Measurements from ENCODE around the gene PNPLA7.
"Not testable (repeated sequence)": the region's sequence is repeated elsewhere in the genome, so short reads cannot be mapped to it uniquely, and the experiment has no call there.

Gene PNPLA7

DNA sequence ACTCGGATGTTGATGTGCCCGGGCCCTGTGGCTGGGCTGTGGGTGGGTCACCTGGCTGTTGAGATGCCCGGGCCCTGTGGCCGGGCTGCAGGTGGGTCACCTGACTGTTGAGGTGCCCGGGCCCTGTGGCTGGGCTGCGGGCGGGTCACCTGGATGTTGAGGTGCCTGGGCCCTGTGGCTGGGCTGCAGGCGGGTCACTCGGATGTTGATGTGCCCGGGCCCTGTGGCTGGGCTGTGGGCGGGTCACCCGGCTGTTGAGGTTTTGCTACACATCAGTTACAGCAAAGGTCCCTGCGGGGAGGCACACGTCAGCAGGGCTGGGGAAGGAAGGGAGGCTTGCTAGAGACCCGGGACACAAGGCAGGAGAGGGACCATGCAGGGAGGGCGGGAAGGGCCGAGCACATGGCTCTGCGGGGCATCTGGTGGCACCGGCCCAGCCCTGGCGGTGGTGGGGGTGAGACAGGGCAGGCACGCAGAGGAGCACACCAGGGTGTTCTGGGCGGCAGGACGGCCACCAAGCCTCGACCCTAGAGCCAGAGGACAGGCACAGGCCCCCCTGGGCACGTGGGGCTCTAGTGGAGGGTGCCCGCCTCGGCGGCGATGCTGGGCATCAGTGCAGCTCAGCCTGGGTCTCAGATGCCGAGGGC lies 35.4 kb downstream of the PNPLA7 start:
- Histone ChIP-seq H3K4me2 (ENCODE audit: low read length) (no peak overlapping the region), H3K18ac (ENCODE audit: low read length) (no peak overlapping the region), H2BK5ac (ENCODE audit: low read length) (no peak overlapping the region), H2BK15ac (replicated peaks; ENCODE audit: low read depth) (no peak overlapping the region), H3K4ac (ENCODE audit: low read depth, low read length) (no peak overlapping the region), H3K9ac (ENCODE audit: low read length) (no peak overlapping the region), H2BK120ac (ENCODE audit: low read depth, low read length) (no peak overlapping the region), H3K4me1 (ENCODE audit: control insufficient read depth, low read depth, low read length) (no peaks in the 10 kb centered on the region), H3K79me1 (ENCODE audit: low read length) (no peaks in the 10 kb centered on the region), H3K56ac (ENCODE audit: low read length) (no peak overlapping the region), H3K27me3 (ENCODE audit: insufficient read depth, low read length, poor library complexity) (no peaks in the 10 kb centered on the region), H4K8ac (ENCODE audit: low read depth, low read length) (no peak overlapping the region), H3K4me3 (ENCODE audit: low read length) (no peak overlapping the region), H3K36me3 (ENCODE audit: control insufficient read depth, insufficient read depth, low read length) (no peaks in the 10 kb centered on the region), H2AK5ac (ENCODE audit: low read length) (no peak overlapping the region), H3K23ac (ENCODE audit: low read length) (no peak overlapping the region), H3K27ac (ENCODE audit: low read depth, low read length) (no peak overlapping the region), H4K5ac (ENCODE audit: low read length) (no peak overlapping the region), H3K79me2 (ENCODE audit: control insufficient read depth, insufficient read depth, low read length) (no peaks in the 10 kb centered on the region)
- DNase-seq: no peak
- WGBS (ENCODE audit: extremely low coverage, insufficient coverage, low lambda C conversion rate): no CpG with 5 or more reads among the region's 30 CpGs

DNA sequence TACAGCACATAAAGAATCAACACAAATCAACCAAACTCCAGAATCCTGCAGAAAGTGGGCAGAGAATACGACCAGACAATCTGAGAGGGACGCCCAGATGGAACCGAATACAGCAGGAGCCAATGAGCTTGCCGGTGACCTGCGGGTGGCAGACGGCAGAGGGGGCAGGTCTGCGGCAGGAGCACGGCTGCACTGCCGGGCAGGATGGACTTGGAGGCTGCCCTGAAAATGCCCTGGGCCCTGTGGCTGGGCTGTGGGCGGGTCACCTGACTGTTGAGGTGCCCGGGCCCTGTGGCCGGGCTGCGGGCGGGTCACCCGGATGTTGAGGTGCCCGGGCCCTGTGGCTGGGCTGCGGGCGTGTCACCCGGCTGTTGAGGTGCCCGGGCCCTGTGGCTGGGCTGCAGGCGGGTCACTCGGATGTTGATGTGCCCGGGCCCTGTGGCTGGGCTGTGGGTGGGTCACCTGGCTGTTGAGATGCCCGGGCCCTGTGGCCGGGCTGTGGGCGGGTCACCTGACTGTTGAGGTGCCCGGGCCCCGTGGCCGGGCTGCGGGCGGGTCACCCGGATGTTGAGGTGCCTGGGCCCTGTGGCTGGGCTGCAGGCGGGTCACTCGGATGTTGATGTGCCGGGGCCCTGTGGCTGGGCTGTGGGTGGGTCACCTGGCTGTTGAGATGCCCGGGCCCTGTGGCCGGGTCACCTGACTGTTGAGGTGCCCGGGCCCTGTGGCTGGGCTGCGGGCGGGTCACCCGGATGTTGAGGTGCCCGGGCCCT lies 36.2 kb downstream of the PNPLA7 start:
- not testable (repeated sequence) for H3K27ac ChIP-seq (ENCODE audit: low read depth, low read length); H3K36me3 ChIP-seq (ENCODE audit: control insufficient read depth, insufficient read depth, low read length); H3K79me1 ChIP-seq (ENCODE audit: low read length); H2BK120ac ChIP-seq (ENCODE audit: low read depth, low read length); H3K4me1 ChIP-seq (ENCODE audit: control insufficient read depth, low read depth, low read length); H3K27me3 ChIP-seq (ENCODE audit: insufficient read depth, low read length, poor library complexity); H3K4me3 ChIP-seq (ENCODE audit: low read length); H3K79me2 ChIP-seq (ENCODE audit: control insufficient read depth, insufficient read depth, low read length); DNase-seq; H3K23ac ChIP-seq (ENCODE audit: low read length); H3K4me2 ChIP-seq (ENCODE audit: low read length); H2AK5ac ChIP-seq (ENCODE audit: low read length); H3K9ac ChIP-seq (ENCODE audit: low read length); H3K56ac ChIP-seq (ENCODE audit: low read length); H4K8ac ChIP-seq (ENCODE audit: low read depth, low read length); H3K18ac ChIP-seq (ENCODE audit: low read length); H2BK15ac ChIP-seq (replicated peaks; ENCODE audit: low read depth); H2BK5ac ChIP-seq (ENCODE audit: low read length); H3K4ac ChIP-seq (ENCODE audit: low read depth, low read length); H4K5ac ChIP-seq (ENCODE audit: low read length)
- WGBS (ENCODE audit: extremely low coverage, insufficient coverage, low lambda C conversion rate): no CpG with 5 or more reads among the region's 42 CpGs

GRCh38 chr9:137513136-137513535 lies 37.1 kb downstream of the PNPLA7 start:
- H2AK5ac ChIP-seq (ENCODE audit: low read length); H3K9ac ChIP-seq (ENCODE audit: low read length); H3K27me3 ChIP-seq (ENCODE audit: insufficient read depth, low read length, poor library complexity); H2BK120ac ChIP-seq (ENCODE audit: low read depth, low read length); H3K4me2 ChIP-seq (ENCODE audit: low read length); H3K4me1 ChIP-seq (ENCODE audit: control insufficient read depth, low read depth, low read length); H3K79me1 ChIP-seq (ENCODE audit: low read length); H3K27ac ChIP-seq (ENCODE audit: low read depth, low read length); H4K8ac ChIP-seq (ENCODE audit: low read depth, low read length); H3K23ac ChIP-seq (ENCODE audit: low read length); H3K18ac ChIP-seq (ENCODE audit: low read length); H3K4ac ChIP-seq (ENCODE audit: low read depth, low read length); H2BK5ac ChIP-seq (ENCODE audit: low read length); H3K36me3 ChIP-seq (ENCODE audit: control insufficient read depth, insufficient read depth, low read length); H3K79me2 ChIP-seq (ENCODE audit: control insufficient read depth, insufficient read depth, low read length); H3K56ac ChIP-seq (ENCODE audit: low read length); DNase-seq; H3K4me3 ChIP-seq (ENCODE audit: low read length); H2BK15ac ChIP-seq (replicated peaks; ENCODE audit: low read depth); H4K5ac ChIP-seq (ENCODE audit: low read length): not testable (repeated sequence)
- WGBS (ENCODE audit: extremely low coverage, insufficient coverage, low lambda C conversion rate): no CpG with 5 or more reads among the region's 5 CpGs

DNA sequence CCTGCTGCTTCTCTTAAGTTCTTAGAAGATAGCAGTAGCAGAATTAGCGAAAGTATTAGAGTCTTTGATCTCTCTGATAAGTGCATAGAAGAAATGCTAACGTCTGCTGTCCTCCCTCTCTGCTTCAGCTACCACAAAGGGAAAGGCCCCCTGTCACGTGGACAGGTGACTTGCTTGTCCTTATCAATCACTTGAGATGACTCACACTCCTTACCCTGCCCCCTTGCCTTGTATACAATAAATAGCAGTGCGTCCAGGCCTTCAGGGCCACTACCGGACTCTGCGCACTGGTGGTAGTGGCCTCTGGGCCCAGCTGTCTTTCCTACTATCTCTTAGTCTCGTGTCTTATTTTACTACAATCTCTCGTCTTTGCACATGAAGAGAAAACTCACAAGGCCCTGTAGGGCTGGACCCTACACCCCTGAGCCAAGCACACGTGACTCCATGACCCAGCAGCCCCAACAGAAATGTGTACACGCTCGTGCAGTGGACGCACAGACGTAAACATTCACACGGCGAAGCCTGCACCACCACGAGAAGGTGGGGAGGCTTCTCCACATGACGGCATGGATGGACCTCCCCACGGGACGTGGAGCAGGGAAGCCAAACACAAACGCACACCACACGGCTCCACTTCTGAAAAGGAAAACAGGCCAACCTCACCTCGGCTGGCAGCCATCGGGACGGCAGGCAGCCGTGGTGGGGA lies 38.3 kb downstream of the PNPLA7 start:
- no peak overlapping the region for H3K9ac ChIP-seq (ENCODE audit: low read length)
- no peak overlapping the region for H3K4me2 ChIP-seq (ENCODE audit: low read length)
- no peak overlapping the region for H4K8ac ChIP-seq (ENCODE audit: low read depth, low read length)
- H2BK5ac ChIP-seq (ENCODE audit: low read length): no peak overlapping the region
- no peak overlapping the region for H2AK5ac ChIP-seq (ENCODE audit: low read length)
- no peak overlapping the region for H3K4me3 ChIP-seq (ENCODE audit: low read length)
- no peak overlapping the region for H4K5ac ChIP-seq (ENCODE audit: low read length)
- H2BK120ac ChIP-seq (ENCODE audit: low read depth, low read length): no peak overlapping the region
- H2BK15ac ChIP-seq (replicated peaks; ENCODE audit: low read depth): no peak overlapping the region
- no peak for DNase-seq
- no peak overlapping the region for H3K27ac ChIP-seq (ENCODE audit: low read depth, low read length)
- H3K23ac ChIP-seq (ENCODE audit: low read length): no peak overlapping the region
- WGBS (ENCODE audit: extremely low coverage, insufficient coverage, low lambda C conversion rate): no CpG with 5 or more reads among the region's 25 CpGs
- no peaks in the 10 kb centered on the region for H3K4me1 ChIP-seq (ENCODE audit: control insufficient read depth, low read depth, low read length)
- no peaks in the 10 kb centered on the region for H3K79me2 ChIP-seq (ENCODE audit: control insufficient read depth, insufficient read depth, low read length)
- H3K18ac ChIP-seq (ENCODE audit: low read length): no peak overlapping the region
- no peaks in the 10 kb centered on the region for H3K36me3 ChIP-seq (ENCODE audit: control insufficient read depth, insufficient read depth, low read length)
- no peaks in the 10 kb centered on the region for H3K27me3 ChIP-seq (ENCODE audit: insufficient read depth, low read length, poor library complexity)
- no peaks in the 10 kb centered on the region for H3K79me1 ChIP-seq (ENCODE audit: low read length)
- no peak overlapping the region for H3K4ac ChIP-seq (ENCODE audit: low read depth, low read length)
- no peak overlapping the region for H3K56ac ChIP-seq (ENCODE audit: low read length)

- H3K79me1 ChIP-seq (ENCODE audit: low read length); H4K8ac ChIP-seq (ENCODE audit: low read depth, low read length); H3K27ac ChIP-seq (ENCODE audit: low read depth, low read length); H3K23ac ChIP-seq (ENCODE audit: low read length); H3K4ac ChIP-seq (ENCODE audit: low read depth, low read length); H3K18ac ChIP-seq (ENCODE audit: low read length); H4K5ac ChIP-seq (ENCODE audit: low read length); H3K79me2 ChIP-seq (ENCODE audit: control insufficient read depth, insufficient read depth, low read length); H3K4me3 ChIP-seq (ENCODE audit: low read length); H2AK5ac ChIP-seq (ENCODE audit: low read length); DNase-seq; H3K4me1 ChIP-seq (ENCODE audit: control insufficient read depth, low read depth, low read length); H3K4me2 ChIP-seq (ENCODE audit: low read length); H2BK120ac ChIP-seq (ENCODE audit: low read depth, low read length); H3K56ac ChIP-seq (ENCODE audit: low read length); H3K27me3 ChIP-seq (ENCODE audit: insufficient read depth, low read length, poor library complexity); H2BK15ac ChIP-seq (replicated peaks; ENCODE audit: low read depth); H3K36me3 ChIP-seq (ENCODE audit: control insufficient read depth, insufficient read depth, low read length); H3K9ac ChIP-seq (ENCODE audit: low read length); H2BK5ac ChIP-seq (ENCODE audit: low read length): not testable (repeated sequence)
- WGBS (ENCODE audit: extremely low coverage, insufficient coverage, low lambda C conversion rate): no CpG with 5 or more reads among the region's 22 CpGs
Measured at GRCh38 chr9:137511126-137511525, 39.1 kb downstream of the PNPLA7 start.
